Measurements from ENCODE around the gene ACSBG1. TPM values are rescaled to one million over a fixed set of nuclear protein-coding genes. Genes with fewer than 3 reads are reported as not detected.
A peak's percentile ranks its signal among the peaks of the same experiment; 100 is the strongest.

The ACSBG1 gene
- total RNA-seq, 3 donors from 2014 or later = 1.9 to 2.0 TPM; not detected in 1

DNA sequence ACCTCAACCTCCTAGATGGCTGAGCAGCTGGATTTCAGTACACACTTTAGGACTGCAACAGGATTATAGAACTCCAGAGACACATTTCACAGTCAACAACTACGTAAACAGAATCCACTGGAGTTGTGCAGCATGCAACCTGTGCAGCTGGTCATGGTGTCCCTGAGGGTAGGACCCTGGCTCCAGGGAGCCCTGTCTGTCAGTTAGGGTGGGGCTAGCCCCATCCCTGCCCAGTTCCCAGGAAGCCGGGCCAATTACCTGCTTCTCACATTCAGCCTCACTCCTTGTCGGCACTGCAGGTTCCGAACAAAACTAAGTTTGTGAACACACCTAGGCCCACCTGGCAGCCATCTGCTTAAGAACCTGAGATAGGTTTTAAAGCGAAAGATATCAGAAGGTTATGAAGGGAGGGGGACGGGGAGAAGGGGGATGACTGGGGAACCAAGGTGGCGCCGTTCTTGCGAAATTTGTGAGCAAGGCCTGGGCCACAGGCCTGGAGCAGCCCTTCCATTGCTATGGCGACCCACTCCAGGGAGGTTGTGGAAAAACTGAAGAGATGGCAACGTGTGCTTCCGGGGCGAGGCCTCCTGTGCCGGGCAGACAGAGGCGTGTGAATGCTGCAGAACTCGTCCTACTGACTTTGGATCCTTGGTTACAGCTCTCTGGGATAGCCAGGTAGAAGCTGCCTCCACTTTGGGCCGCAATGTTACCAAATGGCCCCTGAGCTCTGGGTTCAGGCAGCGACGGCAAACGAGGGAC, 25.3 kb downstream of the ACSBG1 start:
- peak; percentile 27 to 49 for DNase-seq (ENCODE audit: low spot score in 2 of 2)
- no peak overlapping the region for H3K4me3 ChIP-seq
- no peaks in the 10 kb centered on the region for H3K4me1 ChIP-seq
- H3K9me3 ChIP-seq = no peaks in the 10 kb centered on the region
- H3K27me3 ChIP-seq = peaks cover 0 to 3% of the 10 kb centered on the region in 2 donors
- no peaks in the 10 kb centered on the region for H3K36me3 ChIP-seq
- TF ChIP-seq, protein P1, sequence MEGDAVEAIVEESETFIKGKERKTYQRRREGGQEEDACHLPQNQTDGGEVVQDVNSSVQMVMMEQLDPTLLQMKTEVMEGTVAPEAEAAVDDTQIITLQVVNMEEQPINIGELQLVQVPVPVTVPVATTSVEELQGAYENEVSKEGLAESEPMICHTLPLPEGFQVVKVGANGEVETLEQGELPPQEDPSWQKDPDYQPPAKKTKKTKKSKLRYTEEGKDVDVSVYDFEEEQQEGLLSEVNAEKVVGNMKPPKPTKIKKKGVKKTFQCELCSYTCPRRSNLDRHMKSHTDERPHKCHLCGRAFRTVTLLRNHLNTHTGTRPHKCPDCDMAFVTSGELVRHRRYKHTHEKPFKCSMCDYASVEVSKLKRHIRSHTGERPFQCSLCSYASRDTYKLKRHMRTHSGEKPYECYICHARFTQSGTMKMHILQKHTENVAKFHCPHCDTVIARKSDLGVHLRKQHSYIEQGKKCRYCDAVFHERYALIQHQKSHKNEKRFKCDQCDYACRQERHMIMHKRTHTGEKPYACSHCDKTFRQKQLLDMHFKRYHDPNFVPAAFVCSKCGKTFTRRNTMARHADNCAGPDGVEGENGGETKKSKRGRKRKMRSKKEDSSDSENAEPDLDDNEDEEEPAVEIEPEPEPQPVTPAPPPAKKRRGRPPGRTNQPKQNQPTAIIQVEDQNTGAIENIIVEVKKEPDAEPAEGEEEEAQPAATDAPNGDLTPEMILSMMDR (IDR thresholded peaks at IDR 0.05) = no peak
- no peak for TF ChIP-seq POLR2A (IDR thresholded peaks at IDR 0.05)
- peak in 1 of 3 donors; percentile 9 for TF ChIP-seq POLR2AphosphoS5 (IDR thresholded peaks at IDR 0.05)
- peak overlapping the region; percentile 70 to 76 for H3K27ac ChIP-seq
- intact Hi-C loops (cut with DNase I; ENCODE audit: low total_unique reads) = no loop called here

DNA sequence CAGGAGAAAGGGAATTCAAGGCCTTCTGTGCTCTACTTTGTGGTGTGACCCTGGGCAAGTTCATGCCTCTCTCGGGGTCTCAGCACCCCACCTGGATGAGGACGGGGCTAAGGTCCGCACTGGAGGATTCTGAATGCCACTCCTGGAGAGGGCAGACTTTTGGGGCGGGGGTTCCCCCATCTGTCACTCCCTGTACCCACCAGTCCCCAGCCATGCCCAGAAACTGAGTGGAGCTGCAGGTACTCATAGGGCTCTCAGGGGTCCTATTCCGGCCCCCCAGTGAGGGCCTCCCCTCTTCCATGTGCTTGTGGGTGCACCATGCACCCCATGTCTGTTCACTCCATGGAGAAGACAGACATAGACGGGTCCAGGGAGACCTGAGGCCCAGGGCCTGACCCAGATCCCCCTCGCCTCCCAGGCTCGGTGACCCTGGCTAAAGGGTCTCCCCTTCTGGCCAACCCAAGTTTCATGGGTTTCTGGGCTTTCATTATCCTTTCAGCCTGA, 26.0 kb downstream of the ACSBG1 start:
- H3K27me3 ChIP-seq = peaks cover 0 to 3% of the 10 kb centered on the region in 2 donors
- TF ChIP-seq, protein P1 (IDR thresholded peaks at IDR 0.05) = no peak
- TF ChIP-seq POLR2A (IDR thresholded peaks at IDR 0.05) (no peak), POLR2AphosphoS5 (IDR thresholded peaks at IDR 0.05) (no peak)
- no peak overlapping the region for H3K27ac ChIP-seq
- DNase-seq (ENCODE audit: low spot score in 2 of 2) = peak in 1 of 2 donors; percentile 47
- H3K4me1 ChIP-seq = no peaks in the 10 kb centered on the region
- no peaks in the 10 kb centered on the region for H3K36me3 ChIP-seq
- intact Hi-C loops (cut with DNase I; ENCODE audit: low total_unique reads) = no loop called here
- H3K4me3 ChIP-seq = no peak overlapping the region
- H3K9me3 ChIP-seq = no peaks in the 10 kb centered on the region

DNA sequence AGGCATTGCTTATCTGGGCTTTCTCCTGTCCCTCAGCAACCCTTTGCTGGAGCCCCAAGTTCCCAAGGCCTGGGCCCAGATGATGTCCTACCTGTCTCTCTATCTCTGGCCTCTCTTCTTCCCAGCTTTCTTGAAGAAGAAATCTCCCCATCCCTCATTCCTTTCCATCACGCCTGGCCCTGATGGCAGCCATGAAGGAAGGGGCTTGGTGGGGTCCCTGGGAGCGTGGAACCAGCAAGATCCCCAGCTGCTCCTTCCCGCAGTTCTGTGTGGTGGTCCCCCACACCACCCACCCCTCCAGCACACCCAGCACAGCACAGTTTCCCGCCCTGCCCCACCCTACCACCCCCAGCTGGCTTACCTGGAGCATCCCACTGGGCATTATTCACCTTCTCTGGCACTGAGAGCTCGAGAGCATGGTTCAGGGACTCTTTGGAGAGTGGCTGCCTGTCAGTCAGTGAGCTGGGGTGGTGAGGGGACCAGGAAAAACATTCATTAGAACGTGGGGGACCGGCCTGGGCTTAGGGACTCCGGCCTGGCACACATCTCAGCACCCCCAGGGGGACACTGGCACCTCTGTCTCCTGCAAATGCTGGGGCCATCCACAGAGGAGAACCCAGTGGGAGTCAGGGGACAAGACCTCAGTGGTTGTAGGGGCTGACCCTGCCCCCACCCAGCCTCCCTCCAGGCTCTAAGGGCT, 26.6 kb downstream of the ACSBG1 start:
- DNase-seq (ENCODE audit: low spot score in 2 of 2) = peak in 1 of 2 donors; percentile 27
- Histone ChIP-seq H3K36me3 (no peaks in the 10 kb centered on the region), H3K27ac (no peak overlapping the region), H3K4me3 (no peak overlapping the region), H3K27me3 (peaks cover 0 to 3% of the 10 kb centered on the region in 2 donors), H3K9me3 (no peaks in the 10 kb centered on the region), H3K4me1 (no peaks in the 10 kb centered on the region)
- intact Hi-C loops (cut with DNase I; ENCODE audit: low total_unique reads) = no loop called here
- TF ChIP-seq POLR2A (IDR thresholded peaks at IDR 0.05) = no peak
- no peak for TF ChIP-seq POLR2AphosphoS5 (IDR thresholded peaks at IDR 0.05)
- TF ChIP-seq, protein P1 (IDR thresholded peaks at IDR 0.05) = no peak

DNA sequence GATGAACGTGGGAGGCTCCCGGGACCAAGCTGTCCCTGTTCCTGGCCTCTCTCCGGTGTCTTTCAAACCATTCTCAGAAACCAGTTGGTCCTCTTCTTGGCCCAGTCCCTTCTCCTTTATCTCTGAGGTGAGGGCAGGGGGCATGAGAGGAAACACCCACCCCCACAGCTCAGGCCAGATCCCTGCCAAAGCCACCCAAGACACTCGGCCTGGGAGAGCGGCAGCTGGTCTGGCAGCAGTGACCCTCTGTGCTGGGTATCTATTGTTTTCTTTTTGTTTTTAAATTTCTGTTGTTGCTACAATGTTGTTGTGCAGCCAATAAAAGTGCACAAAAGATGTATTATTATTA, 27.3 kb downstream of the ACSBG1 start:
- H3K4me1 ChIP-seq = no peaks in the 10 kb centered on the region
- no peak for TF ChIP-seq POLR2A (IDR thresholded peaks at IDR 0.05)
- TF ChIP-seq, protein P1 (IDR thresholded peaks at IDR 0.05) = no peak
- no peak for TF ChIP-seq POLR2AphosphoS5 (IDR thresholded peaks at IDR 0.05)
- intact Hi-C loops (cut with DNase I; ENCODE audit: low total_unique reads) = no loop called here
- DNase-seq (ENCODE audit: low spot score in 2 of 2) = peak; percentile 10 to 45
- H3K27me3 ChIP-seq = no peaks in the 10 kb centered on the region
- no peaks in the 10 kb centered on the region for H3K36me3 ChIP-seq
- no peaks in the 10 kb centered on the region for H3K9me3 ChIP-seq
- no peak overlapping the region for H3K27ac ChIP-seq
- H3K4me3 ChIP-seq = no peak overlapping the region

Measured in breast epithelium (tissue), 4 donors.